Stimulated activated CD8-positive, alpha-beta memory T cell treated with anti-CD3 and anti-CD28 coated beads, Interleukin-2, amount 100 ng/mL, for 48 hours (primary cell): ENCODE results near the gene ATN1.

ENCODE experiments used
- DNase-seq, 2 donors: peaks; one replicate each; pipeline ENCODE4 v3.0.0-alpha.2; 2020; ENCODE audit warnings: low read depth in 2 of 2

ATN1 gene

DNA sequence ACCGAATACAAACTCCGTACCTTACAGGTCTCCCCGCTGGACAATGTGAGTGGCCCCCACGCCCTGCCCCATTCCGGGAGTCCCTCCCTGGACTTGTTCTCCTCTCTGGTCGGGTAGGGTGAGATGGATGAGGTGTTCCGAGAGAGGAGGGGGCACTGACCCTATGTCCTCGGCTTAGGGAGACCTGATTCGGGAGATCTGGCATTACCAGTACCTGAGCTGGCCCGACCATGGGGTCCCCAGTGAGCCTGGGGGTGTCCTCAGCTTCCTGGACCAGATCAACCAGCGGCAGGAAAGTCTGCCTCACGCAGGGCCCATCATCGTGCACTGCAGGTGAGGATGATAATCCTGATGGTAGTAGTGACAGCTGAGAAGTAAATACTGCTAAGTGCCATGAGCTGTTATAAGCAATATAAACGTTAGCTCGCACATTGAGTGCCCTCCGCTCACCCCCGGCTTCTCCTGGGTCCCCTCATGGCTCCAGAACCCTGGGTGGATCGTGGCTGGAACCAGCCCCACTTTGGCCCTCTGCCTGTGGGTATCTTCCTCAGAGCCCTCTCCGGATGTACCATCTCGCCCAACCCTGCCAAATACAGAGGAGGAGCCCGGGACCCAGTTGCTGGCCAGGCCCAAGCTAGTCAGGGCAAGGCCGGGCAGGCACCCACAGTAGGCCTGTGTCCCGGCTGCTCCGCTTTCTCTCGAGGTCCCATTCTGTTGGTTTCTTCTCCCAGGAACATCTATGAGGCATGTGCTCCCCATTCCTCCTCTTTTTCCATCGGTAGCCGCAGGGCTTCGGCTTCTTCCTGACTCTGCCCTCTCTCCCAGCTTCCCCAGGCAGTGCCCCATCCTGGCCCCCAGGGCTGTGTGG, 30.2 kb downstream of the ATN1 start:
- DNase-seq, result no peak

DNA sequence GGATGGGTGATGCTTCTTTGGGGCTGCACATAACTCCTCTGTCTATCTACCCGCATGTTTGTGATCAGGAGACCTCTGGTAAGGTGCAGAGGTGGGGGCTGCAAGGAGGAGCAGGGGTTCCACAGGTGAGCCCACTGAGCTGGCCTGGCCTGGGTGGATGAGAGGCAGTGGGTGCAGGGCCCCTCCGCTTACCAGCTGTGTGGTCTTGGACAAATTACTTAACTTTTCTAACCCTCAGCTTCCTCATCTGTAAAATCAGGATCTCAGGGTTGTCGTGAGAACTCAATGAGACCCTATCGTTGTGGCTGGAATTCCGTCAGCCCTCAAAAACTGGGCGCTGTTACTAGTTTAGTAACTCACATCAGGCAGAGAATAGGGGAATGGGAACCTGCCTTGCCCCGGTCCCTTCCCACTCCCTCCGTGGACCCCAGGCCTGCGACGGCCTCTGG, 30.9 kb downstream of the ATN1 start:
- DNase-seq, result no peak

DNA sequence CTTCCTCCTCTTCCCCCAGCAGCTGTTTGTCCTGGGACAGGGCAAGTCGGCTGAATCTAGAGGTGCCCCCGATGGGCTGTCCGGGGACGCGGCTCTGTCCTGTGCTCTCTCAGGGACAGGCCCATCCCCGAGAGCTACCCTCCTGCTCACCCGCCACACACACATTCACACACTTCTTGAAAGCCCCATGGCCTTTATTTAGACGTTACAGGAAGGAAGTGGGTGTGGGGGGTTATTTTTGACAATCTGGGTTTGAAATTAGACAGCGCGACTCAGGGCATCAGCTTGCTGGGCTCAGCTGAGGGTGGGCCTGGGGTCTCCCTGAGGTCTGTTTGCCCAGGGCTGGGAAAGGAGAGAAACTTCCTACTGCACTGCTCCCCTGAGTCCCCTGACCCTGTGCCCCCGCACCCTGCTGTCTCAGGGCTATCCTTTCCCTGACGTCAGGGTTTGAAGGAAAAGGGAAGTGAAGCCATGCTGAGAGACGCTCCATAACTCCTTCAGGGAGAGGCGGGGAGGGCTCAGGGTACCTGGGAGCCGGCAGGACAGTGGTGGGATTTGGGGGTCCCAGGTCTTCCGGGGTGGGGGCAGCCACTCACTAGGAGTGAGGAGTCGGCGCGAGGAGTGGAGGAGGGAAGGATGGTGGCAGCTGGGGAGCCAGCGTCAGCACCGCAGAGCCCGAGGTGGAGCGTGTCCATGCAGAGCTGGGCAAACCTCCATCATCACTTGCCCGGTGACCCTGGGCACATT, 31.5 kb downstream of the ATN1 start:
- DNase-seq, result no peak

DNA sequence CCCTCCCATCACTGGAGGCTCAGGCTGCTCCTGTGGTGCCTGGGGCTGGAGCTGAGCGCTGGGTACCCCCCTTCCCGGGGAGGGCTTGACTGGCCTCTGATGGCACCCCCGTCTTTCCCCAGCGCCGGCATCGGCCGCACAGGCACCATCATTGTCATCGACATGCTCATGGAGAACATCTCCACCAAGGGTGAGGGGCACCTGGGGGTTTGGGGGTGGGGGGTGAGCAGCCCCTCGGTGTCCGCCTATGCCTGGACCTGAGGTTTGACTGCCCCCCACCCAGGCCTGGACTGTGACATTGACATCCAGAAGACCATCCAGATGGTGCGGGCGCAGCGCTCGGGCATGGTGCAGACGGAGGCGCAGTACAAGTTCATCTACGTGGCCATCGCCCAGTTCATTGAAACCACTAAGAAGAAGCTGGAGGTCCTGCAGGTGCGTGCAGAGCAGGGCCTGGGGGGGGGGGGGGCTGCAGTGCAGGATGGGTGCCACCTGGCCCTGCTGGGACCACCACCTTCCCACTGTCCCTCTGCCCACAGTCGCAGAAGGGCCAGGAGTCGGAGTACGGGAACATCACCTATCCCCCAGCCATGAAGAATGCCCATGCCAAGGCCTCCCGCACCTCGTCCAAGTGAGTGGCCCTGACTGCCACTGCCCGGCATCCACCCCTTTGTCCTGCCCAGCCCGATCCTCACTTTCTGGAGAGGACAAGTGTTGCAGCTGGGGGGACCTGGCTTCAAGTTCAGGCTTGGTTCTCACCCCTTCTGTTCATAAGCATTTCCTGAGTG, 32.2 kb downstream of the ATN1 start:
- no peak for DNase-seq

DNA sequence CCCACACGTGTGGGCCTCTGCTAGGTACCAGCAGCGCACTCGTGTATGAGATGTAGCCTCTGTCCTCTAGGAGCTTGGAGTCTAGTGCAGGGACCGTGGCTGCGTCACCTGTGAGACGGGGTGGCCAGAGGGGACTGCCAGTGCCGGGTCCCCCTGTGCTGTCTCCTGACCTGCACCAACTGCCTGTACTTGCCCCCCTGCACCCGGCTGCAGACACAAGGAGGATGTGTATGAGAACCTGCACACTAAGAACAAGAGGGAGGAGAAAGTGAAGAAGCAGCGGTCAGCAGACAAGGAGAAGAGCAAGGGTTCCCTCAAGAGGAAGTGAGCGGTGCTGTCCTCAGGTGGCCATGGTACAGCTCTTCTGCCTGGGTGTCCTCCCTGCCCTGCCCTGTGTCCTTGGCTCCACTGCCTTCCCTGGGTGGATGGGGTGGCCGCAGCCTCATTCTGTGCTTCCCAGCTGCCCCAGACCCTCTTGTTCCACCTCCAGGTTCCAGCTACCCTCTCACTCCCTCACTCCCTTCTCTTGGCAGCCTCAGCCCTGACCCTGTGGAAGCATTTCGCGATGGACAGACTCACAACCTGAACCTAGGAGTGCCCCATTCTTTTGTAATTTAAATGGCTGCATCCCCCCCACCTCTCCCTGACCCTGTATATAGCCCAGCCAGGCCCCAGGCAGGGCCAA, 33.0 kb downstream of the ATN1 start:
- DNase-seq, result no peak

DNA sequence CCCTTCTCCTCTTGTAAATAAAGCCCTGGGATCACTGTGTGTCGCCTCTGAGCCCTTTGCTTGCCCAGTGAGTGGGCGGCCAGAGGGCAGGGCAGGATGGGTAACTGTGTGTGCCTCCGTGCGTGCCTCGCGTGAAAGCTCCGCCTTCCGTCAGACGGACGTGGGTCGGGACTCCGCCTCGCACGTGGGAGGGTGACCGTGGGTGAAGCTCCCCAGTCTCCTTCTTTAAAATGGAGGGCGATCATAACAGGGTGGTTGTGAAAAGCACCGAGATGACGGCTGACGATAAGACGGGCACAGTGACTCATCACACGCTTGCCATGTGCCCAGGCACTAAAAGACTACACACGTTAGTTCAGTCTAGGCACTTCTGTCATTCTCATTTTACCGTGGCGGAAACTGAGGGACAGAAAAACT, 33.5 kb downstream of the ATN1 start:
- DNase-seq, result peak; percentile 84 to 90

DNA sequence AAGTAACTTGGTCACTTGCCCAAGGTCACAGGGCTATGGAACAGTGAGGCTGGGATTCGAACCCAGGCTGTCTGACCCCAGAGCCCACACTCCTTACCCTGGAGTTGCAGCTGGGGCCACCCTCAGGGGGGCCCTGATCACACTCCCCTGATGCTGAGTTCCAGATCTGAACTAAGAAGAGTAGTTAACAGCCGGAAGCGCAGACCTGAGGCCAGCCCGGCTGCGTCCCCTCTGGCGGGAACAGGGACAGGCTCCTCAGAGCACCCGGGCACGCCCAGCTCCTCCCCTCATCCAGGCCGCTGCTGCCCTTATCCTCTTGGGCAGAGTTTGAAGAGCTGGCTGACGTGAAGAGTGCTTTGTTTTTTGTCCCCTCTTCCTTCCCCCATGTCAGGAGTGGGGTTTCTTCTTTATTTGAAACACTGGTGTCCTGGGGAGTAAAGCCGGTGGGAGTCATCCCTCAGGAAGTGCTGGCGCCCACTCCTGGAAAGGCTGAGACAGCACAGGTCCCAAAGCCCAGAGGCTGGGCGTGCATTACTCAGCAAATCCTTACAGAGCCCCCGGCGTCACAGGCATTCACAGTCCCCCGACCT, 34.0 kb downstream of the ATN1 start:
- DNase-seq, result no peak

DNA sequence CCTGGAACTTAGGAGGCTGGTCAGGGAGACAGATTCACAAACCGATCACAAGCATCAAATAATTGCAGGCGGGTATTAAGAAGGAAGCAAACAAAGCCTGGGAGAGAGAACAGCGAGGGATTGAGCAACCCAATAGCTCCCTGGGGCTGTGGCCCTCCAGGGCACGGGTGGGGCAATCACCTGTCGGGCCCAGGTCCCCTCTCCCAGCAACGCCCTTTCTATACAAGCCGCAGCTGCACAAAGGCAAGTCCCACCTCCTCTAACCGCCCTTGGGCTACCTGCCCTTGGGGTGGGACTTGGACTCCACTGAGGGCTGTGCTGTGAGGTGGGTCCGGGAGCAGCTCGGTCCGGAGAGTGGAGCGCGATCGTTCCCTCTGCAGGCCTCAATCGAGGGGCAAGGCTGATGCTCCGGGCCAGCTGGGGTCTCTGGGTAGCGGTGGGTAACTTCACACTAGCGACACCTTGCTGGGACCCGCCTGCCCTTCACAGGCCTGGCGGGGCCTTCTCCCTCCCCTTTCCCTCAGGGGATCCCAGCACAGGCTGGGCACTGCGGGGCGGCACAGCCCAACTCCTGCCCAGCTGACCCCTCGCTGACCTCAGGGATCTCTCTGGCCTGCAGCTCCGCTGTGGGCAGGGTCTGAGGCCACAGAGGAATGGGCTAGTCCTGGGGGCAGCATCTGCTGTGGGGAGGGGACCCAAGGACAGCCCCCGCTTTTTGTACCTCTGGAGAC, 34.7 kb downstream of the ATN1 start:
- DNase-seq, result no peak

DNA sequence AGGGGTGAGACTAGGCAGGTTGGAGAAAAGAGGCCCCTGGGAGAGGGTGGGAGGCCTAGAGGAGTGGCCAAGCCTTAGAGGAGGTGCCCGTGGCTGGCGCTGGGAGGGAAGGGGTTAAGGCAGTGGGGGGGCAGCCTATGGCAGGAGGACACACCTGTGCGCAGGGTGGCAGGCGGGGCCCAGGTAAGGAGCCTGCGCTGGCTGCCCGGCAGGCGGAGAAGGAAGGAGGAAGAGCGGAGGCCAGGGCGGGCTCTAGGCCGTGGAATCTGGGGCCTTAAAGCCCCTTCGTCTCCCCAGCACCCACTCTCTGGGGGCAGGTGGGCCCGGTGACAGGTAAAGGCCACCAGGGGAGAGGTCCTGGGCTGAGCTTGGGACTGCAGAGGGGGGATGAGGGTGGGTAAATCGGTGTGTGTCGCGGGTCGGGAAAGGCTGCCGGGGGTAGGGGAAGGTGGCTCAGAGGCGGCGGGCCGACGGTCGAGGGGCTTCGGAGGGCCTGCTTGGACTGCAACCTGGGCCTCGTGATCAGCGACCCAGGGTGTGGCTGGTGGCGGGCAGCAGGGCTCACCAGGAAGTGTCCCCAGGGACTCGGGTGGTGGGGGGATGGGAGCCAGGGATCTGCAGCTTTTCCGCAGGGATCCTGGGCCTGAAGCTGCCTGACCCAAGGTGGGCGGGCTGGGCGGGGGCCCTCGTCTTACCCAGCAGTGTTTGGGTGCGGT, 35.4 kb downstream of the ATN1 start:
- DNase-seq, result no peak

DNA sequence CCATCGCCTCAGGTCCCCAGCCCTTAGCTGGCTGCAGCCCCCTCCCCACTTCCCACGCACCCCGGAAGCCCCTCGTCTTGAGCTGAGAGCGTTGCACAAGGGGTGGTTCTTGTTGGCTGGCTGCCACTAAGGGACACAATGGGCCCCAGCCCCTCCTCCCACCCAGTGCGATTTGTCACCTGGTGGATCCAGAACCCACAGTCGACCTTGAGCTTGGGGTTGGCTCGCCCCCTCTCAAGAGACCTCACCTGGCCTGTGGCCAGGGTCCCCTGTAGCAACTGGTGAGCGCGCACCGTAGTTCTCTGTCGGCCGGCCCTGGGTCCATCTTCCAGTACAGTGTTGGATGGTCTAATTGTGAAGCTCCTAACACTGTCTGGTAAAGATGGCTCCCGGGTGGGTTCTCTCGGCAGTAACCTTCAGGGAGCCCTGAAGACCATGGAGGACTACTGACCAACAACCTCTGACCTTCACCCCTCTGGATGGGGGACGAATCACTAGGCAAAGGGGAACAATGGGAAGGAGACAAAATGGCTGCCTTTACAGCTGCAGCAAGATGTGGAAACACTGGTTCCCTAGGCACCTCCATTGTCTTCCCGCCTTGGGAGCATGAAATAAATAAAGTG, 36.1 kb downstream of the ATN1 start:
- no peak for DNase-seq

DNA sequence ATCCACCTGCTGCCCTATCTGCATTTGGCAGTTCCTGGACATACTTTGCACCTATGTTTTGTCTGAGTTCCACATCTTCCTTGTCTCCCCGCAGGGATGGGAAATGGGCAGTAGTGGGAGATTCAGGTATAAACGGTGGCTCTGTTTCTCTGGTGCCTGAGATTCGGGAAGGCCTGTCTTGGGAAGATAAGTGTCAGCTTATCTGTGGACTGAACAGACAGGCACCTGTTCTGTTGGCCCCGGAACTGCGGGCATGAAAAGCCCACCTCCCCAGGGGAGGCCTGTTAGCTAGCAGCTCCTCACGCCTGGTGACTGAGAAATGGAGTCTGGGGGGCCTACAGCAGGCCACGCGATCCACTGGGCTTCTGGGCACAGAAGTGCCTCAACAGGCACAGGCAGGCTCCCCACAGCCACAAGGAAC, 36.9 kb downstream of the ATN1 start:
- DNase-seq, result no peak

DNA sequence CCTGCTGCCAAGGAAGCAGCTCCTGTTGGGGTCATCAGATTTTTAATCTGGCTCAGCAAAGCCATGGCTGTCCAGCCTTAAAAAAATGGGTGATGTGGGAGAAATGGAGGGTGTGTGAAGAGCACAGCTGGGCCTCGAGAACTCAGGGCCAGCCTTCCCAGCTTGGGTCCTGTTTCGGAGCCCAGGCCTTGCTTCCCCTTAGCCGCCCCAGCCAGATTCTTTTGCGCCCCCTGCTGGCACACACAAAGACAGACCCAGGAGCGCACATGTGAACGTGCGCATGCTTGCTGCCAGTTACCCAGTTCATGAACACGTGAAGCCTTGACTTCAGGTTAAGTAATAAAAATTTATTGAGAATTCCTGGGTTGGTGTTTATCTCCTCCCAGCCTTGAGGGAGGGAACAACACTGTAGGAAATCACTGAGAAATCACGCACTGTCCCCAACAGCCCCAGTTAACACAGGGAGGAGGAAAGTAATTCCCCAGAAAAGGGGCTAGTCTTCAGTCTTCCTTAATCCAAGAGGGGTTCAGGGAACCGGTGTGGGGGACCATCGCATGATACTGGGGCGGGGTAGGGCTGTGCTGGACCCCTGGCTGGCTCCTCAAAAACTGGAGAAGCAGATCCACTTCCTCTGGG, 37.4 kb downstream of the ATN1 start:
- peak in 1 of 2 donors; percentile 70 for DNase-seq

DNA sequence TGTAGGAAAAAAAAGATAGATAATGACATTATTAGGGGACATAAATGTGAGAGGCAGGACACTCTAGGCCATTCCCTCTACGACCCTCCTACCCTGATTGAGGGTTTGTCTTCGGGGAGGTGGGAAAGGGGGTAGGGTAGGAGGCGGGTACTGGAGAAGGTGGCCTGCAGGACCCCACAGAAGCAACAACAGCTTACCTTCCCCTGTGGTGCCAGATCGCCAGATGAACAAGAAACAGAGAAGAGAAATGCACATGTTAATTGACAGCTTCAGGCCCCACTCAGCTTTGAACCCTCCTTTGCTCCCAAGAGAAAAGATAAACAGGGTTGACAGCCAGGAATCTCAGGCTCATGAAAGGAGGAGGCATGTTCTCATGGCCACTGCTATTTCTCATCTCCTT, 38.0 kb downstream of the ATN1 start:
- no peak for DNase-seq

DNA sequence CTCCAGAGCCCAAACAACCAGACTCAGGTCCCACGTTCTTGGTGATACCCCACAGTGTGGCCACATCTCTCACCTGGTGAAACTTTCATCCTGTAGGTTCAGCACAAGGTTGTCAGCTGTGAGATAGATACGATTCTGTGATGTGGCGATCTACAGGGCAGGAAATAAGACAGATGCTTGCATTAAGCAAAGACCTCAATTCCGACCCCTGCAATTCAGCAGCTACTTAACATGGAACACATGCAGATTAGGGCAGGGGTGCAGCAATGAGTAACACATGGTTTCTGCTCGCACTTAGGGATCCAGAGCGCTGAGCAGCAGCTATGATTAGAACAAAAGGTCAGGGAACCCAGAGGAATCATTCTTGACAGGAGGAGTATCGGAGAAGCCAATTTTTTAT, 38.6 kb downstream of the ATN1 start:
- DNase-seq, result no peak

DNA sequence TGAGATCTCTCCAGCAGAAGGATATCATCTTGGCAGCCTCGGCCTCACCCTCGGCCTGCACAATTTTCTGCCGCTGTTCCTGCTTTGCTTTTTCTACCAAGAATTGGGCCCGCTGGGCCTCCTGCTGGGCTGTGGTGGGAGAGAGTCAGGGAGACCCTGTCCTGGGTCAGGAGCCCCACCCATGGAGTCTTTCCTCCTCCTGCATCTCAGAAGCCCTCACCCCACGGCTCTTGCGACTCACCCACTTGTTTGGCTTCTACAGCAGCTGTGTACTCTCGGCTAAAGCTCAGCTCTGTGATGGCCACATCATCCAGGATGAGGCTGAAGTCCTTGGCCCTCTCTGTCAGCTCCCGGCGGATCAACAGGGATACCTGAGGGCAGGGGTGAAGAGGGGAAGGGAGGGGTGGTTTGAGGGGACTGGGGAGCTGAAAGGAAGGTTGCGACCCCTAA, 39.9 kb downstream of the ATN1 start:
- no peak for DNase-seq

DNA sequence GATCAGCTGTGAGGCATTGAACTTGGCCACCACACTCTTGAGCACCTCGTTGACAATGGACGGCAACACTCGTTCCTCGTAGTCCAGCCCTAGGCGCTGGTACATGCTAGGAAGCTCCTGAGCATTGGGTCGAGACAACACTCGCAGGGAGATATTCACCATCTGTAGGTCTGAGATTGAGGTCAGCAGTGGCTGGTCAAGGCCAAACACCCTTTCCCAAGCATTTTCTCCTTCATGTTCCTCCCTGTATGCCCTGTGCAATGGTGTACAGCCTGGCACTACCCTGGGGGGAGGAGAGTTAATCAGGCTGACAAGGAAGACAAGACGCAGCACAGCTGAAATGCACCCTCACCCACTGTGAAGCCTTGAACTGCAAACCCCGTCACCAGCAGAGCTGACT, 40.7 kb downstream of the ATN1 start:
- DNase-seq, result no peak

DNA sequence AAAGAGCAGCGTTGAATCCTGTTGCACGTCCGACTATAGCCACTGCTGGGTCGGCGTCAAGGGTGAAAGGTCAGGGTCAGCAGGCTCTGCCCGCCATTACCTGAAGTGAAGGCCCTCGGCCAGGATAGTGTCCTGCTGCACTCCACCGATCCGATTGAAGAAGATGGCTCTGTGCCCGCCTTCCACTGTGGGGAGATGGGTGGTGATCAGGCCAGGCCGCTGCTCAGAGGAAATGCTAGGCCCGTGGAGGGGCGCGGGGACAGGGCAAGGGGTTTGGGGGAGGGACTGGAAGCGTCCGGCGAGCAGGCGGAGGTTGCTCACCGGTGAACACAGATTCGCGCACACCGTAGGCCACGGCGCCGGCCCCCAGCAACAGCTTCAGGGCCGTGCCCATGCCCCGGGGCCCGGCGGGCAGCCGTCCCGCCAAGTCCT, 42.4 kb downstream of the ATN1 start:
- no peak for DNase-seq

DNA sequence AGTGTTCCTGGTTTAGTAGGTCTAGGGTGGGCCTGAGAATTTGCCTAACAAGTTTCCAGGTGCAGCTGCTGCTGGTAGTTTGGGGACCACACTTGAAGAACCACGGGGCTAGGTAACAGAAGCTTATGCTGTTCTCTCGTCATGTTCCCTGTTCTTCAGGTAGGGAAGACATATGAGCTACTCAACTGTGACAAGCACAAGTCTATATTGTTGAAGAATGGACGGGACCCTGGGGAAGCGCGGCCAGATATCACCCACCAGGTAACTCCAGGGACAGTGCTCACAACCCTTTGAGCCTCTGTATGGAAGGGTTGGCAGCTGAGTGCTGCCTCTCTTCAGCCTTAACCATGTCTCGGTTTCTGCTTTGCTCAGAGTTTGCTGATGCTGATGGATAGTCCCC, 46.4 kb downstream of the ATN1 start:
- no peak for DNase-seq
